Stimulated activated effector memory CD8-positive, alpha-beta T cell treated with anti-CD3 and anti-CD28 coated beads, Interleukin-12 subunit alpha, Interleukin-12 subunit beta, amount 100 ng/mL, for 72 hours (primary cell): ENCODE results near the gene AMELX.

Experiments
- ATAC-seq: fragments of 150-1000 bp; cut with Tn5 transposase; 2 replicates; pipeline ENCODE4 v1.10.0; 2021
- DNase-seq, 2 donors: peaks; one replicate each; pipeline ENCODE4 v3.0.0; 2021 to 2022; ENCODE audit warnings: low spot score in 2 of 2
- H3K27ac Mint-ChIP-seq: one replicate; pipeline ENCODE4 v1.8.0; 2022; ENCODE audit warnings: mild to moderate bottlenecking, mixed read lengths
- H3K36me3 Mint-ChIP-seq: one replicate; pipeline ENCODE4 v1.8.0; 2022; ENCODE audit warnings: mild to moderate bottlenecking, mixed read lengths
- H3K4me1 Mint-ChIP-seq: one replicate; pipeline ENCODE4 v1.8.0; 2022; ENCODE audit warnings: mixed read lengths
- H3K4me3 Mint-ChIP-seq: one replicate; pipeline ENCODE4 v1.8.0; 2022; ENCODE audit warnings: mild to moderate bottlenecking, mixed read lengths
- H3K9me3 Mint-ChIP-seq: one replicate; pipeline ENCODE4 v1.8.0; 2022; ENCODE audit warnings: mixed read lengths

The AMELX gene

DNA sequence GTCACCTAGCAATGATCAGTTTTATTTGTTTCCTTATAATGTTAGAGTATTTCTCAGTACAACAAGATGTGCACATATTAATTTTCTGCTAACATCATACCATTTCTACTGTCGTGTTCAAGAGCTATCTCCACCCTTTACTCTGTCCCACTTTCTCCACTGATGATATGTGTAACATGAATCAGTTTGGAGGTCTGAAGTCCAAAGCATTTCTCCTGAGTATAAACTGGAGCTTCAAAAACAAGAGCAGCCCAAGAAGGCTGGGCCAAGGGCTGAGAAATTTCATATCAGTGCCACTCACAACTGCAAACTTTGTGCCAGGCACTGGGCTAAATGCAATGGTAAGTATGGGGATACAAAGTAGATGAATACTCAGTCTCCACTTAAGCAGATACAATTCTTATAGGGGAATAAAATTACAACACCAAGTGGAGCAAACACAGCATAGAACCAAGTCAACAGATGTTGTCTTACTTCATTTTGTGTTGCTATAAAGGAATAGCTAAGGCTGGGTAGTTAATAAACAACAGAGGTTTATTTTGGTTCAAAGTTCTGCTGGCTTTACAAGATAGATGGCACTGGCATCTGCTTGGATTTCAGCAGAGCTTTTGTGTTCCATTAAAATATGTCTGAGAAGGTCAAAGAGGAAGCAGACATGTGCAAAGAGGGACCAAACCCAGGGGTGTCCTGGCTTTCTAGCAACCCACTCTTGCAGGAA lies 44.2 kb downstream of the AMELX start:
- peaks cover 4% of the 10 kb centered on the region for H3K9me3 Mint-ChIP-seq
- H3K36me3 Mint-ChIP-seq: no peaks in the 10 kb centered on the region
- no peak overlapping the region for H3K27ac Mint-ChIP-seq
- no peak for DNase-seq
- H3K4me3 Mint-ChIP-seq: no peak overlapping the region
- ATAC-seq: no peak
- H3K4me1 Mint-ChIP-seq: no peaks in the 10 kb centered on the region

- H3K36me3 Mint-ChIP-seq: no peaks in the 10 kb centered on the region
- ATAC-seq (no peak), DNase-seq (no peak)
- no peaks in the 10 kb centered on the region for H3K4me1 Mint-ChIP-seq
- no peak overlapping the region for H3K4me3 Mint-ChIP-seq
- peaks cover 4% of the 10 kb centered on the region for H3K9me3 Mint-ChIP-seq
- no peak overlapping the region for H3K27ac Mint-ChIP-seq
These were observed 48.3 kb downstream of the AMELX start for GRCh38 chrX:11341274-11342201.

GRCh38 chrX:11342673-11343072 lies 49.5 kb downstream of the AMELX start:
- DNase-seq: no peak
- peaks cover 4% of the 10 kb centered on the region for H3K9me3 Mint-ChIP-seq
- no peaks in the 10 kb centered on the region for H3K4me1 Mint-ChIP-seq
- no peak overlapping the region for H3K27ac Mint-ChIP-seq
- H3K4me3 Mint-ChIP-seq: no peak overlapping the region
- H3K36me3 Mint-ChIP-seq: no peaks in the 10 kb centered on the region
- ATAC-seq: no peak

GRCh38 chrX:11346121-11346682 lies 53.0 kb downstream of the AMELX start:
- Mint-ChIP-seq H3K4me1 (no peaks in the 10 kb centered on the region), H3K36me3 (no peaks in the 10 kb centered on the region), H3K27ac (no peak overlapping the region), H3K4me3 (no peak overlapping the region), H3K9me3 (no peaks in the 10 kb centered on the region)
- DNase-seq: no peak
- no peak for ATAC-seq

DNA sequence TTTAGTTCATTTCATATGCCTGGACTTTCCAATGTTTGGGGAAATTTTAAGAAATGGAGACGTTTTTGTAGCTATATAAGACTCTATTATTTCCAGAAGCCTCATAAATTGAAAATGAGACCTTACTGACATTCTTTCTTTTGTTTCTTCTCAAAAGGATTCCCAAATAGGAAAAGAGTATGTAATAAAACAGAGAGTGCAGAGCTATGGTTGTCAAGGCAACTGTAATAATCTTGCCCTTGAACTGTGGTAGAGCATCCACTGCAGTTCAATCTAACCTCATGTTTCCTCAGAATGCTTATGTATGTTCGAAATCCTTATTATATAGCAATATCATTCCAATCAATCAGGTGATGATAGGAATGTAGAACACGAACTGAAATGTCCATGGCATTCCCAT lies 54.1 kb downstream of the AMELX start:
- DNase-seq (no peak), ATAC-seq (no peak)
- H3K4me1 Mint-ChIP-seq: no peaks in the 10 kb centered on the region
- no peaks in the 10 kb centered on the region for H3K9me3 Mint-ChIP-seq
- H3K27ac Mint-ChIP-seq: no peak overlapping the region
- no peaks in the 10 kb centered on the region for H3K36me3 Mint-ChIP-seq
- no peak overlapping the region for H3K4me3 Mint-ChIP-seq

DNA sequence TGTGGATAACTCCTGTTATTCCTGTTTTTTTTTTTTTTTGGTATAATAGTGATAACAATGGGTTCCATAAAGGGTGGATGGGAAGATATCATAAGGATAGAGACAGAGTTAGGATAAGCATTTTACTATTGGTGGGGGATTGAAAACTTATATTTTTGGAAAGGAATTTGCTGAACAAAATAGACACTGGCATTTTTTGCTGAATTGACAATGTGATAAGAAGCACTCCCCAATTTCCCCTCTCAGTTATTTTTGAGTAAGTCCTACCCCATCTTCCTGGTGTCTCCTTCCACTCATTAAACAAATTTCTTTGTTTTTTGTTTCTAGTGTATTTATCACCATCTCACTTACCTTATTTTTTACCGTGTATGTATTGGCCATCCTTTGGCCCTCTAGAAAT lies 55.8 kb downstream of the AMELX start:
- DNase-seq: no peak
- H3K36me3 Mint-ChIP-seq: no peaks in the 10 kb centered on the region
- no peaks in the 10 kb centered on the region for H3K4me1 Mint-ChIP-seq
- H3K27ac Mint-ChIP-seq: no peak overlapping the region
- no peak for ATAC-seq
- H3K9me3 Mint-ChIP-seq: no peaks in the 10 kb centered on the region
- H3K4me3 Mint-ChIP-seq: no peak overlapping the region

DNA sequence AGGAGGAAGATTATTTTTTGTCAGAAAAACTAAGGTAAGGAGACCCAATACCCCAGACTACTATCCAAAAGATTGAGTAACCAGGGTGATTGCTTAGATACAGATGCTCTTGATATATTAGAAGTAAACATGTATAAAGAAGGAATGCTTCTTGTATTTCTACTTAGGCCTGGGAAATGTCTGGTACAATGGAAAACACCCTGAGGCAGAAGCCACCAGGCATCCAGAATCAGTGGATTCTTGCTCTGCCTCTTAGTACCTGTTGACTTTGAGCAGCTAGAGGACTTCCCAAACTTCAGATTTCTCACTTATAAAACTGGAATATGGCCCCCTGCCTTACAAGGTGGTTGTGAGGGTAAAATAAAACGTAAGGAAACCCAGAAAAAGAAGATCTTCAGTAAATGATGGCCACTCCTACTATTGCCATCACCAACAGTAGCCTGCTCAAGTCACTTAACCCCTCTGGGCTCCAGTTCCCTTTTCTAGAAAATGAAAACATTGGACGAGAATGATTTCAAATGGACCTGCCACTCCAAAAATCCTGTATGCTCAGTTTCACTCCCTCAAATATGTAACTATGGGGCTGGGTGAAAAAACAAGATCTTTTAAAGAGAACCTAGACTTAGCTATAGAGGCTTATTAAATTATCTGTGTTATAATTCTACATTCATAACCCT lies 56.6 kb downstream of the AMELX start:
- no peaks in the 10 kb centered on the region for H3K9me3 Mint-ChIP-seq
- DNase-seq (no peak), ATAC-seq (no peak)
- H3K4me1 Mint-ChIP-seq: no peaks in the 10 kb centered on the region
- H3K36me3 Mint-ChIP-seq: no peaks in the 10 kb centered on the region
- no peak overlapping the region for H3K4me3 Mint-ChIP-seq
- no peak overlapping the region for H3K27ac Mint-ChIP-seq
